GM12878 (cell line): ENCODE results near the gene CPNE4. TPM values are rescaled to one million over a fixed set of nuclear protein-coding genes. Genes with fewer than 3 reads are reported as not detected.

ENCODE experiments used
- ATAC-seq: fragments of 200-7000 bp; cut with Tn5 transposase; 3 replicates; pipeline ENCODE4 v1.9.1; 2020; ENCODE audit warnings: mild to moderate bottlenecking, moderate library complexity
- BruUV-seq: library from RNA; stranded (reverse); fragments of 400-500 nt; replicated peaks from 2 replicates; lab custom pipeline; 2021; lab: Mats Ljungman, UMichigan
- CTCF ChIA-PET: fragments of 300-600 bp; sonication (Branson Sonifier 250); formaldehyde crosslinking; extraction: SDS; loops from one replicate; lab custom pipeline; 2021; ENCODE audit warnings: inconsistent platforms; lab: Yijun Ruan, JAX
- POLR2A ChIA-PET: fragments of 350-600 bp; formaldehyde crosslinking; extraction: SDS; loops from one replicate; lab custom pipeline; 2021; ENCODE audit warnings: inconsistent platforms; lab: Charles Lee
- RAD21 ChIA-PET: fragments of 300-600 bp; sonication (Branson Sonifier 250); formaldehyde crosslinking; loops from one replicate; lab custom pipeline; 2023; ENCODE audit warnings: antibody characterized with exemption; ENCODE audit not compliant: unreplicated experiment; lab: Charles Lee
- SMC1A ChIA-PET: fragments of 300-600 bp; sonication (Branson Sonifier 250); formaldehyde crosslinking; loops from one replicate; lab custom pipeline; 2023; ENCODE audit not compliant: unreplicated experiment, uncharacterized antibody; lab: Charles Lee
- DNase-seq: peaks from one replicate; pipeline ENCODE4 v3.0.0-alpha.2; 2011; ENCODE audit warnings: low read depth, low spot score
- FAIRE-seq: peaks from 3 replicates; lab custom pipeline; 2011; peaks lifted over from hg19 to GRCh38; lab: Jason Lieb, UNC
- H2AFZ ChIP-seq: 2 replicates; pipeline ENCODE4 v1.6.0; 2011; ENCODE audit warnings: low read depth, low read length, control low read depth; ENCODE audit not compliant: control insufficient read depth
- H3K27ac ChIP-seq: 2 replicates; pipeline ENCODE4 v1.5.1; 2011; ENCODE audit warnings: control low read depth; ENCODE audit not compliant: control insufficient read depth, insufficient read depth
- H3K27me3 ChIP-seq, 2 experiments: replicated peaks in 1 of 2; 2 replicates each; pipeline versions ENCODE4 v1.6.0 to v1.6.1; 2011; ENCODE audit warnings: low read length in 1 of 2; ENCODE audit not compliant: control insufficient read depth in 2 of 2, insufficient read depth in 2 of 2
- H3K36me3 ChIP-seq, 2 experiments: 2 replicates each; pipeline ENCODE4 v1.5.1; 2011; ENCODE audit warnings: low read length in 1 of 2; ENCODE audit not compliant: control insufficient read depth in 2 of 2, insufficient read depth in 2 of 2
- H3K4me1 ChIP-seq: 2 replicates; pipeline ENCODE4 v1.6.1; 2011; ENCODE audit warnings: mild to moderate bottlenecking, low read length, moderate library complexity, mixed read lengths; ENCODE audit not compliant: control insufficient read depth, insufficient read depth
- H3K4me2 ChIP-seq: 2 replicates; pipeline ENCODE4 v1.6.0; 2011; ENCODE audit warnings: control low read depth; ENCODE audit not compliant: control insufficient read depth, insufficient read depth
- H3K4me3 ChIP-seq: fragments of 200-600 bp; sonication (generic); 2 replicates; pipeline ENCODE4 v1.5.1; 2016
- H3K79me2 ChIP-seq: 2 replicates; pipeline ENCODE4 v1.6.0; 2011; ENCODE audit warnings: low read length; ENCODE audit not compliant: control insufficient read depth, insufficient read depth
- H3K9ac ChIP-seq: 2 replicates; pipeline ENCODE4 v1.8.0; 2011; ENCODE audit warnings: low read length, control low read depth, mixed read lengths; ENCODE audit not compliant: control insufficient read depth, insufficient read depth
- H3K9me3 ChIP-seq: replicated peaks from 3 replicates; pipeline ENCODE4 v1.5.1; 2011; ENCODE audit warnings: mild to moderate bottlenecking, low read length; ENCODE audit not compliant: control insufficient read depth, insufficient read depth
- H4K20me1 ChIP-seq: 2 replicates; pipeline ENCODE4 v1.6.0; 2011; ENCODE audit not compliant: control insufficient read depth, insufficient read depth
- ATF7 ChIP-seq: fragments of 450-650 bp; IDR thresholded peaks from 2 replicates; pipeline ENCODE4 v1.6.1; 2016; ENCODE audit warnings: low read depth, mild to moderate bottlenecking
- BMI1 ChIP-seq: fragments of 450-650 bp; IDR thresholded peaks from 2 replicates; pipeline ENCODE4 v1.6.1; 2016; ENCODE audit warnings: mild to moderate bottlenecking, moderate library complexity, borderline replicate concordance
- MYC ChIP-seq: IDR thresholded peaks from 2 replicates; pipeline ENCODE4 v1.6.1; 2011; ENCODE audit warnings: mild to moderate bottlenecking, low read length, moderate library complexity, inconsistent platforms; ENCODE audit not compliant: insufficient read depth, insufficient replicate concordance, insufficient read length, severe bottlenecking
- NR2C2 ChIP-seq: IDR thresholded peaks from 2 replicates; pipeline ENCODE4 v1.6.1; 2011; ENCODE audit warnings: borderline replicate concordance, low read depth; ENCODE audit not compliant: control insufficient read depth, insufficient read length
- POLR2AphosphoS2 ChIP-seq: IDR thresholded peaks from 2 replicates; pipeline ENCODE4 v1.6.1; 2011; ENCODE audit warnings: low read depth, mild to moderate bottlenecking, low read length, improper control_type of control experiment, moderate library complexity
- RB1 ChIP-seq: fragments of 450-650 bp; formaldehyde crosslinking; IDR thresholded peaks from 2 replicates; pipeline ENCODE4 v1.6.1; 2017; ENCODE audit warnings: mild to moderate bottlenecking, borderline replicate concordance
- SREBF1 ChIP-seq: IDR thresholded peaks from 2 replicates; pipeline ENCODE4 v1.6.1; 2012; ENCODE audit warnings: mild to moderate bottlenecking, low read length
- SUPT20H ChIP-seq: IDR thresholded peaks from 2 replicates; pipeline ENCODE4 v1.6.1; 2011; ENCODE audit warnings: low read depth, mild to moderate bottlenecking, low read length, moderate library complexity, borderline replicate concordance; ENCODE audit not compliant: control insufficient read depth
- WRNIP1 ChIP-seq: IDR thresholded peaks from 2 replicates; pipeline ENCODE4 v1.6.1; 2011; ENCODE audit warnings: low read depth, low read length, improper control_type of control experiment, borderline replicate concordance
- ZNF274 ChIP-seq: IDR thresholded peaks from one replicate; pipeline ENCODE4 v1.8.0; 2011; ENCODE audit not compliant: insufficient read length, insufficient read depth
- ZZZ3 ChIP-seq: IDR thresholded peaks from 2 replicates; pipeline ENCODE4 v1.6.1; 2011; ENCODE audit warnings: low read depth; ENCODE audit not compliant: control insufficient read depth, insufficient read length
- WGBS: methylation state at CpG from one replicate; pipeline ENCODE4 v1.1.6; 2016; ENCODE audit warnings: low lambda C conversion rate; ENCODE audit not compliant: insufficient replicate concordance, insufficient coverage; ENCODE audit errors: missing lambda C conversion rate; 5-methylcytosine and 5-hydroxymethylcytosine counted together
- in situ Hi-C: fragments of 300-500 bp; cut with MboI; formaldehyde crosslinking; loops from 9 replicates; pipeline ENCODE4 v1.14.3; 2018; ENCODE audit warnings: mixed read lengths
- intact Hi-C: fragments of 100-400 bp; cut with micrococcal nuclease; formaldehyde crosslinking; loops from one replicate; pipeline ENCODE4 v1.14.2; 2022; ENCODE audit not compliant: unreplicated experiment
- polyA plus RNA-seq, 11 experiments: library from polyadenylated mRNA; depleted of rRNA in 4 of 11; unstranded in 6 of 11; stranded (reverse) in 5 of 11; fragments of >200 nt; fragmentation: Nextera tagmentation in 4 of 11; fragmentation: Illumina TruSeq in 1 of 11; extraction: Ambion mirVana in 4 of 11; extraction: Trizol in 1 of 11; gene quantifications; 1 replicate in 1 of 11; 2 replicates in 10 of 11; pipeline versions ENCODE4 v1.2.1 to v1.2.3, GENCODE V29; 2011 to 2016; ENCODE audit warnings: inconsistent platforms in 2 of 11, missing spikeins in 2 of 11, low read depth in 1 of 11
- total RNA-seq, 4 experiments: library from RNA; depleted of rRNA in 3 of 4; stranded (reverse); fragments of >200 nt in 3 of 4; fragmentation: Illumina TruSeq in 1 of 4; extraction: Trizol in 1 of 4; gene quantifications; 2 replicates each; pipeline versions ENCODE4 v1.2.1 to v1.2.3, GENCODE V29; 2013 to 2021
- TF ChIP-seq, protein P1 (sequence below): IDR thresholded peaks from 2 replicates; pipeline ENCODE4 v1.6.1; 2012; ENCODE audit warnings: mild to moderate bottlenecking, low read depth, low read length

Gene CPNE4
- total and polyA plus RNA-seq, 10 of the 15 experiments (the other 5 are each of a cell fraction or from before 2014, with no cell fraction given), result 0.17 to 1.9 (median 0.48) TPM; not detected in 1

DNA sequence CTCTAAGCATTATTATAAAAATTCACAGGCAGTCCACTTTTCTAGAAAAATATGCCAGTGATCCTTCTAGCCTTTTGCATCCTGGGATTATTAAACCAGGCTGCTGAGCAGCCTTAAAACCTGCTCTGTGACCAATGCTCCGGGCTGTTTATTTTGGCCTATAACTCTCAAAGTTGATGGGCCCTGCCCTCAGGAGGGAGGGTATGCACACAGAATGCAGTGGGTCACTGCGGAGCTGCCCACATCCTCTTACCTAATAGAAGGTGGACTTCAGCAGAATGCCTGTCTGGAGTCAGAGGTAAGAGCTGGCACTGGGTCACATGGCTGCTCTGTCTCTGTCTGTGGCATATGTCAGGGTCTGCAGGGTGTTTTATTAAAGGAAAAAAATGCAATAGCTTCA, 26.0 kb downstream of the CPNE4 start:
- ChIA-PET SMC1A (interaction anchor here (0.6 to 1.7 kb wide), 6 partner anchors 10 to 581 kb away, joined by 3 to 4 read pairs (median 3); no protein-coding TSS in a partner anchor), POLR2A (no interaction called here), CTCF (interaction anchor here (0.7 to 4.7 kb wide), 5 partner anchors 13 to 459 kb away, joined by 3 to 18 read pairs (median 6); no protein-coding TSS in a partner anchor), RAD21 (no interaction called here)
- no peak overlapping the region for H3K9ac ChIP-seq
- intact Hi-C loops, result no loop called here
- no peaks in the 10 kb centered on the region for H3K27me3 ChIP-seq
- in situ Hi-C loops, result no loop called here
- H3K79me2 ChIP-seq, result no peaks in the 10 kb centered on the region
- DNase-seq (no peak), FAIRE-seq (no peak), ATAC-seq (no peak)
- no peaks in the 10 kb centered on the region for H3K9me3 ChIP-seq
- 3% methylated on average over 2 of the region's 2 CpGs for WGBS
- no peak for TF ChIP-seq RB1
- no peak for TF ChIP-seq ATF7
- TF ChIP-seq WRNIP1, result no peak
- TF ChIP-seq MYC, result no peak
- TF ChIP-seq POLR2AphosphoS2, result no peak
- TF ChIP-seq BMI1, result no peak
- TF ChIP-seq SREBF1, result no peak
- TF ChIP-seq, protein P1, sequence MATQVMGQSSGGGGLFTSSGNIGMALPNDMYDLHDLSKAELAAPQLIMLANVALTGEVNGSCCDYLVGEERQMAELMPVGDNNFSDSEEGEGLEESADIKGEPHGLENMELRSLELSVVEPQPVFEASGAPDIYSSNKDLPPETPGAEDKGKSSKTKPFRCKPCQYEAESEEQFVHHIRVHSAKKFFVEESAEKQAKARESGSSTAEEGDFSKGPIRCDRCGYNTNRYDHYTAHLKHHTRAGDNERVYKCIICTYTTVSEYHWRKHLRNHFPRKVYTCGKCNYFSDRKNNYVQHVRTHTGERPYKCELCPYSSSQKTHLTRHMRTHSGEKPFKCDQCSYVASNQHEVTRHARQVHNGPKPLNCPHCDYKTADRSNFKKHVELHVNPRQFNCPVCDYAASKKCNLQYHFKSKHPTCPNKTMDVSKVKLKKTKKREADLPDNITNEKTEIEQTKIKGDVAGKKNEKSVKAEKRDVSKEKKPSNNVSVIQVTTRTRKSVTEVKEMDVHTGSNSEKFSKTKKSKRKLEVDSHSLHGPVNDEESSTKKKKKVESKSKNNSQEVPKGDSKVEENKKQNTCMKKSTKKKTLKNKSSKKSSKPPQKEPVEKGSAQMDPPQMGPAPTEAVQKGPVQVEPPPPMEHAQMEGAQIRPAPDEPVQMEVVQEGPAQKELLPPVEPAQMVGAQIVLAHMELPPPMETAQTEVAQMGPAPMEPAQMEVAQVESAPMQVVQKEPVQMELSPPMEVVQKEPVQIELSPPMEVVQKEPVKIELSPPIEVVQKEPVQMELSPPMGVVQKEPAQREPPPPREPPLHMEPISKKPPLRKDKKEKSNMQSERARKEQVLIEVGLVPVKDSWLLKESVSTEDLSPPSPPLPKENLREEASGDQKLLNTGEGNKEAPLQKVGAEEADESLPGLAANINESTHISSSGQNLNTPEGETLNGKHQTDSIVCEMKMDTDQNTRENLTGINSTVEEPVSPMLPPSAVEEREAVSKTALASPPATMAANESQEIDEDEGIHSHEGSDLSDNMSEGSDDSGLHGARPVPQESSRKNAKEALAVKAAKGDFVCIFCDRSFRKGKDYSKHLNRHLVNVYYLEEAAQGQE, result no peak
- TF ChIP-seq SUPT20H, result no peak
- TF ChIP-seq ZNF274, result no peak
- no peak for TF ChIP-seq ZZZ3
- TF ChIP-seq NR2C2, result no peak
- no peak overlapping the region for H2AFZ ChIP-seq
- H3K4me3 ChIP-seq, result no peak overlapping the region
- H3K4me2 ChIP-seq, result no peak overlapping the region
- no peaks in the 10 kb centered on the region for H3K4me1 ChIP-seq
- no peak overlapping the region for H3K27ac ChIP-seq
- BruUV-seq, result no TSS peak
- no peaks in the 10 kb centered on the region for H3K36me3 ChIP-seq
- no peaks in the 10 kb centered on the region for H4K20me1 ChIP-seq
